Uterus (tissue), 2 donors: ENCODE data around the gene OR8B4.

ENCODE experiments used
- CTCF ChIP-seq, 4 experiments: fragments of 200-600 bp in 2 of 4; fragments of 450-650 bp in 2 of 4; sonication (generic) in 2 of 4; IDR thresholded peaks; one replicate each; pipeline ENCODE4 v1.5.1; 2016 to 2019; ENCODE audit warnings: antibody characterized with exemption in 4 of 4, mild to moderate bottlenecking in 2 of 4, moderate library complexity in 1 of 4
- POLR2A ChIP-seq, 2 donors: fragments of 450-650 bp; IDR thresholded peaks; one replicate each; pipeline ENCODE4 v1.6.1; 2016; ENCODE audit warnings: antibody characterized with exemption in 2 of 2, mild to moderate bottlenecking in 1 of 2, moderate library complexity in 1 of 2

- TF ChIP-seq POLR2A (IDR thresholded peaks at IDR 0.05) = no peak
- TF ChIP-seq CTCF (IDR thresholded peaks at IDR 0.05) = no peak
Measured at GRCh38 chr11:124463990-124464389, 39.3 kb upstream of the OR8B4 start.
